NOMO-1 (cell line): Measurements from ENCODE around the gene TPPP2.

Experiments used
- DNase-seq, 2 experiments: peaks; one replicate each; lab custom pipeline; 2025; ENCODE audit not compliant: unreplicated experiment in 2 of 2; lab: John Stamatoyannopoulos, UW

TPPP2 gene

DNA sequence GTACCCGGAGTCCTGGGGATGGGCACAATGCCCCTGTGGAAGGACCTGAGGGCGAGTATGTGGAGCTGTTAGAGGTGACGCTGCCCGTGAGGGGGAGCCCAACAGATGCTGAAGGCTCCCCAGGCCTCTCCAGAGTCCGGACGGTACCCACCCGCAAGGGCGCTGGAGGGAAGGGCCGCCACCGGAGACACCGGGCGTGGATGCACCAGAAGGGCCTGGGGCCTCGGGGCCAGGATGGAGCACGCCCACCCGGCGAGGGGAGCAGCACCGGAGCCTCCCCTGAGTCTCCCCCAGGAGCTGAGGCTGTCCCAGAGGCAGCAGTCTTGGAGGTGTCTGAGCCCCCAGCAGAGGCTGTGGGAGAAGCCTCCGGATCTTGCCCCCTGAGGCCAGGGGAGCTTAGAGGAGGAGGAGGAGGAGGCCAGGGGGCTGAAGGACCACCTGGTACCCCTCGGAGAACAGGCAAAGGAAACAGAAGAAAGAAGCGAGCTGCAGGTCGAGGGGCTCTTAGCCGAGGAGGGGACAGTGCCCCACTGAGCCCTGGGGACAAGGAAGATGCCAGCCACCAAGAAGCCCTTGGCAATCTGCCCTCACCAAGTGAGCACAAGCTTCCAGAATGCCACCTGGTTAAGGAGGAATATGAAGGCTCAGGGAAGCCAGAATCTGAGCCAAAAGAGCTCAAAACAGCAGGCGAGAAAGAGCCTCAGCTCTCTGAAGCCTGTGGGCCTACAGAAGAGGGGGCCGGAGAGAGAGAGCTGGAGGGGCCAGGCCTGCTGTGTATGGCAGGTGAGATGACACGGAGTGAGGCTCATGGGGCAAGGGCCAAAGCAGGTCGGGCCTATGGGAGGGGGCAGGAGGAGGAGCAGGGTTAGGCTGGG lies 44.6 kb downstream of the TPPP2 start:
- DNase-seq: no peak

DNA sequence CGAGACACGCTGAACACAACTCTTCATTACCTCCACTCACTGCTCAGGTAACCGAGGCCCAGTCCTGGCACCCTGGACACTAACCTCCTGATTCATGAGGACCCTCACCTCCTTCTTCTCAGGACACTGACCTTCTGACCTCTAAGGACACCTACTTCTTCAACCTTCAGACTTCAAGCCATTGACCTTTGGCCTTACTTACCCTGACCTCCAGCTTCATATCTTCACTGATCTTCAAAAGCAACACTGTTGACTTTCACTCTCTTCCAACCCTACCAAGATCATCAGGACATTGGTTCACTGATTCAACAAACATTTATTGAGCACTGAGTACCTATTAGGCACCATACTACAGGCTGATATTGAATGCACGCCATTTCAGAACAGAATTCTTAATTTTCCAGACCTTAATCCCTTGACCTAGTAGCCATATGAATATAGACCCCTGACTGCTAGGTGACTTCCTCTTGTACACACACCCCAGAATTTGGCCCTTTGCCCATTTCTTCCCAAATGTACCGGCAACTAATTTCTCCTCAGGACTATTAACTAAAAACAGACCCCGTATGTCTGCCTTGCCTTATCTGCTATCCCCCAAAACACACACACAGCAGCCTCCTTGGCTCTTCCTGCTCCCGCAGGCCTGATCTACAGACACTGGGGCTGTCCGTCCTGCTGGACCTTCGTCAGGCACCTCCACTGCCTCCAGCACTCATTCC lies 45.9 kb downstream of the TPPP2 start:
- DNase-seq: no peak

DNA sequence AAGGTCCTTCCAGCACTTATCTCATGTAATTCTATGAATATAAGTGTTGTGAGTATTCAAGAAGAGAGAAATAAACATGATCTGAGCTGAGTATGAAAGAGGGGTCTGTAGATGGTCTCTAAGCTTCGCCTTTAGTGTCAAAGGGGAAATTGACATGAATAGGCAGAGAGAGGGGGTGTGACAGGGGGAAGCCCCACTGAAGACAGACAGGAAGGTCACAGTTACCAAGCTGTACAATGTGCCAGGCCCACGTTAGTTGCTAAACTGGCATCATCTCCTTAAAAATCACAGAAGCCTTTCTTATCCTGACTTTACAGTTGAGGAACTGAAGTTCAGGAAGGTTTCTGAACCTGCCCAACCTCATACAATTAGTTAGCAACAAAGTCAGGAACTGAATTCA lies 47.7 kb downstream of the TPPP2 start:
- DNase-seq: no peak

DNA sequence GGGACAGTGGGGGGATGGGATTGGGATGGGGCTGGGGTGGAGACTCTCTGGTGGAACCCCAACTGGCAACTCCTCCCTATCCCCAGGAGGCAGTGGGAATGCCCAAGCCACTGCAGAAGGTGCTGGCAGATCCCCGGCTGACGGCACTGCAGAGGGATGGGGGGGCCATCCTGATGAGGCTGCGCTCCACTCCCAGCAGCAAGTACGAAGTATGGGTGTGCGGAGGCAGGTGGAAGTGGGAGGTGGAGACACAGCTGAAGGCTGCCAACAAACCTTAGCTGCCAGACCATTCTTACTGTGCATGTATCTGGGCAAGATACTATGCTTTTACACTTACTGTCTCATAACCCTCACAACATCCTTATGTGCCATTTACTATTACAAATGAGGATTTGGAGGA lies 48.3 kb downstream of the TPPP2 start:
- DNase-seq: no peak

DNA sequence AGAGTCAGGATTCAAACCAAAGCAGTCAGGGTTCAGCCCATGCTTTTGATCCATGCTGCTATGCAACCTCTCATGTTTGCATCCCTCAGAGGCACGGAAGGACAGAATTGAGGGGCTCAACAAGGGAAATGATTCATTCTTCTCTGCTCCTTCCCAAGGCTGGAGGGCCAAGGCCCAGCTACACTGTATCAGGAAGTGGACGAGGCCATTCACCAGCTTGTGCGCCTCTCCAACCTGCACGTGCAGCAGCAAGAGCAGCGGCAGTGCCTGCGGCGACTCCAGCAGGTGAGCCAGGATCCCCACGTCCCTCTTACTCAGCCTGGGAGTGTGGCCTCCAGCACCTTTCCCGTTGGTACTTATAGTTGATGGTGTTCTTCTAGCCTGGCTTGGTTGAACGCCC lies 48.7 kb downstream of the TPPP2 start:
- no peak for DNase-seq

DNA sequence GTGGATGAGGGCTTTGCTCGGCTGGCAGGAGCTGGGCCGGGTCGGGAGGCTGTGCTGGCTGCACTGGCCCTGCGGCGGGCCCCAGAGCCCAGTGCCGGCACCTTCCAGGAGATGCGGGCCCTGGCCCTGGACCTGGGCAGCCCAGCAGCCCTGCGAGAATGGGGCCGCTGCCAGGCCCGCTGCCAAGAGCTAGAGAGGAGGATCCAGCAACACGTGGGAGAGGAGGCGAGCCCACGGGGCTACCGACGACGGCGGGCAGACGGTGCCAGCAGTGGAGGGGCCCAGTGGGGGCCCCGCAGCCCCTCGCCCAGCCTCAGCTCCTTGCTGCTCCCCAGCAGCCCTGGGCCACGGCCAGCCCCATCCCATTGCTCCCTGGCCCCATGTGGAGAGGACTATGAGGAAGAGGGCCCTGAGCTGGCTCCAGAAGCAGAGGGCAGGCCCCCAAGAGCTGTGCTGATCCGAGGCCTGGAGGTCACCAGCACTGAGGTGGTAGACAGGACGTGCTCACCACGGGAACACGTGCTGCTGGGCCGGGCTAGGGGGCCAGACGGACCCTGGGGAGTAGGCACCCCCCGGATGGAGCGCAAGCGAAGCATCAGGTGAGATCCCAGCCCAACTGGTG lies 51.6 kb downstream of the TPPP2 start:
- no peak for DNase-seq
